Esophagus squamous epithelium (tissue), 5 donors: ENCODE measurements around the gene B4GALNT4. TPM values are rescaled to one million over a fixed set of nuclear protein-coding genes. Genes with fewer than 3 reads are reported as not detected.
"Not testable (repeated sequence)": the region's sequence is repeated elsewhere in the genome, so short reads cannot be mapped to it uniquely, and the experiment has no call there.

ENCODE experiments used
- DNase-seq: peaks from one replicate; lab custom pipeline; 2025; lab: John Stamatoyannopoulos, UW
- H3K27ac ChIP-seq, 4 donors: fragments of 200-600 bp; sonication (generic); one replicate each; pipeline ENCODE4 v1.5.1; 2016 to 2019; ENCODE audit warnings: mild to moderate bottlenecking in 1 of 4
- H3K27me3 ChIP-seq, 4 donors: fragments of 200-600 bp; sonication (generic); 1 replicate in 3 of 4; 2 replicates in 1 of 4; pipeline versions ENCODE4 v1.5.1 to v1.6.0; 2017 to 2021; ENCODE audit warnings: antibody characterized with exemption in 1 of 4
- H3K36me3 ChIP-seq, 3 donors: fragments of 200-600 bp; sonication (generic); one replicate each; pipeline ENCODE4 v1.5.1; 2016 to 2019
- H3K4me1 ChIP-seq, 3 donors: fragments of 200-600 bp; sonication (generic); one replicate each; pipeline ENCODE4 v1.5.1; 2017 to 2019
- H3K4me3 ChIP-seq, 4 donors: fragments of 200-600 bp; sonication (generic); 1 replicate in 3 of 4; 2 replicates in 1 of 4; pipeline ENCODE4 v1.5.1; 2016 to 2019; ENCODE audit warnings: mild to moderate bottlenecking in 2 of 4, moderate library complexity in 1 of 4
- H3K9me3 ChIP-seq, 3 donors: fragments of 200-600 bp; sonication (generic); one replicate each; pipeline ENCODE4 v1.5.1; 2016 to 2019
- POLR2A ChIP-seq, 4 donors: fragments of 450-650 bp; IDR thresholded peaks; one replicate each; pipeline ENCODE4 v1.6.1; 2017; ENCODE audit warnings: antibody characterized with exemption in 4 of 4, mild to moderate bottlenecking in 4 of 4, moderate library complexity in 3 of 4
- WGBS, 2 donors: methylation state at CpG; one replicate each; pipeline ENCODE4 v1.1.5; 2018; 5-methylcytosine and 5-hydroxymethylcytosine counted together
- intact Hi-C: fragments of 100-400 bp; cut with DNase I; formaldehyde crosslinking; loops from one replicate; pipeline ENCODE4 v1.15.0; 2022
- total RNA-seq, 4 donors: library from RNA; depleted of rRNA; stranded (reverse); fragments of >200 nt; gene quantifications; one replicate each; pipeline ENCODE4 v1.1.0, GENCODE V29; 2016
- TF ChIP-seq, protein P1 (sequence below), 6 experiments: fragments of 450-650 bp in 4 of 6; fragments of 200-600 bp in 2 of 6; sonication (generic) in 2 of 6; IDR thresholded peaks; one replicate each; pipeline ENCODE4 v1.5.1; 2016 to 2019; ENCODE audit warnings: antibody characterized with exemption in 6 of 6, mild to moderate bottlenecking in 4 of 6, moderate library complexity in 4 of 6
- donor health status: DM: yes; HTN: yes; CAD: no.

B4GALNT4 gene
- total RNA-seq, 4 donors from 2014 or later = 0.97 to 7.9 (median 3.3) TPM

DNA sequence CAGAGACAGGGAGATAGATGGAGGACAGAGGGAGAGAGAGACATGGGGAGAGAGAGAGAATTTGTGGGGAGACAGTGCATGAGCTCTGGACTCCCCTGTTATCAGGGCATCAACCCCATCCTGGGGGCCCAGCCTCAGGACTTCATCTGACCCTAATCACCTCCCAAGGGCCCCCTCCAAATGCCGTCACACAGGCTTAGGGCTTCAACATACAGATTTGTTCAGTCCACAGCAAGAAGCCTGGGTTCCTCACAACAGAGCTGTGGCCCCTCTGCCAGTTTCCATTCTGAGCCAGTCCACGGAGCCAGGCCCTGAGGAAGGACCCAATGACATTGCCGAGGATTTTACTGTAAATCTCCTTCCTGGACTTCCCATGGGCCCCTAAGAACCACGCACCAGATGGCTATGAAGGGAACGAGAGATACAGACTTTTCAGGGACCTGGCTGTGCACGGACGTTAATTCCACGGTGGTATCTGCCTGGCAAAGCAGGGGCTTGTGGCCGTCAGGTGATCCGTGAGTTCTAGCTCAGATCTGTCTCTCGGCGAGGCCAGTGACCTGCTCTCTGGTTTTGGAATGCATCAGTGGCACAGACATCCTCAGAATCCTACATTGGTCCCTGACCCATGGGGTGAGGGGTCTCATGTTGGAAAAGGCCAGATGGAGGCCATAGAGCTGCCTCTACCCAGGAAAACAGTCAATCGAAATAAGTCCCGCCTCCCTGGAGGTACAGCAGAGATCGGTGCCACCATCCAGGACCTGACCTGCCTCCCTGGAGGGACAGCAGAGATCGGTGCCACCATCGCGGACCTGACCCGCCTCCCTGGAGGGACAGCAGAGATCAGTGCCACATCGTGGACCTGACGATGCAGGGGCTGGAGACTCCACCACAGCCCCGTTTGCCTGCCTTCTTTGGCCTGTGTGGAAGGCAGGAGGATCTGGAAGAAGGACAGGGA is 8.7 kb upstream of the B4GALNT4 start:
- peaks cover 0 to 49% (median 0%) of the 10 kb centered on the region in 4 donors for H3K27me3 ChIP-seq
- peaks cover 10 to 28% (median 12%) of the 10 kb centered on the region in 3 donors for H3K4me1 ChIP-seq
- TF ChIP-seq, protein P1, sequence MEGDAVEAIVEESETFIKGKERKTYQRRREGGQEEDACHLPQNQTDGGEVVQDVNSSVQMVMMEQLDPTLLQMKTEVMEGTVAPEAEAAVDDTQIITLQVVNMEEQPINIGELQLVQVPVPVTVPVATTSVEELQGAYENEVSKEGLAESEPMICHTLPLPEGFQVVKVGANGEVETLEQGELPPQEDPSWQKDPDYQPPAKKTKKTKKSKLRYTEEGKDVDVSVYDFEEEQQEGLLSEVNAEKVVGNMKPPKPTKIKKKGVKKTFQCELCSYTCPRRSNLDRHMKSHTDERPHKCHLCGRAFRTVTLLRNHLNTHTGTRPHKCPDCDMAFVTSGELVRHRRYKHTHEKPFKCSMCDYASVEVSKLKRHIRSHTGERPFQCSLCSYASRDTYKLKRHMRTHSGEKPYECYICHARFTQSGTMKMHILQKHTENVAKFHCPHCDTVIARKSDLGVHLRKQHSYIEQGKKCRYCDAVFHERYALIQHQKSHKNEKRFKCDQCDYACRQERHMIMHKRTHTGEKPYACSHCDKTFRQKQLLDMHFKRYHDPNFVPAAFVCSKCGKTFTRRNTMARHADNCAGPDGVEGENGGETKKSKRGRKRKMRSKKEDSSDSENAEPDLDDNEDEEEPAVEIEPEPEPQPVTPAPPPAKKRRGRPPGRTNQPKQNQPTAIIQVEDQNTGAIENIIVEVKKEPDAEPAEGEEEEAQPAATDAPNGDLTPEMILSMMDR (IDR thresholded peaks at IDR 0.05) = no peak
- no peak for TF ChIP-seq POLR2A (IDR thresholded peaks at IDR 0.05)
- whole genome bisulfite sequencing, 2 donors = 81 to 94% methylated on average over 10 to 16 of the region's 22 CpGs
- no peak overlapping the region for H3K27ac ChIP-seq
- DNase-seq = no peak
- H3K4me3 ChIP-seq = no peak overlapping the region
- no peaks in the 10 kb centered on the region for H3K36me3 ChIP-seq
- H3K9me3 ChIP-seq = peaks cover 0 to 12% (median 0%) of the 10 kb centered on the region in 3 donors
- intact Hi-C loops = loop anchor here (5.0 kb wide), 1 partner anchor 58 kb away; no protein-coding TSS in a partner anchor

DNA sequence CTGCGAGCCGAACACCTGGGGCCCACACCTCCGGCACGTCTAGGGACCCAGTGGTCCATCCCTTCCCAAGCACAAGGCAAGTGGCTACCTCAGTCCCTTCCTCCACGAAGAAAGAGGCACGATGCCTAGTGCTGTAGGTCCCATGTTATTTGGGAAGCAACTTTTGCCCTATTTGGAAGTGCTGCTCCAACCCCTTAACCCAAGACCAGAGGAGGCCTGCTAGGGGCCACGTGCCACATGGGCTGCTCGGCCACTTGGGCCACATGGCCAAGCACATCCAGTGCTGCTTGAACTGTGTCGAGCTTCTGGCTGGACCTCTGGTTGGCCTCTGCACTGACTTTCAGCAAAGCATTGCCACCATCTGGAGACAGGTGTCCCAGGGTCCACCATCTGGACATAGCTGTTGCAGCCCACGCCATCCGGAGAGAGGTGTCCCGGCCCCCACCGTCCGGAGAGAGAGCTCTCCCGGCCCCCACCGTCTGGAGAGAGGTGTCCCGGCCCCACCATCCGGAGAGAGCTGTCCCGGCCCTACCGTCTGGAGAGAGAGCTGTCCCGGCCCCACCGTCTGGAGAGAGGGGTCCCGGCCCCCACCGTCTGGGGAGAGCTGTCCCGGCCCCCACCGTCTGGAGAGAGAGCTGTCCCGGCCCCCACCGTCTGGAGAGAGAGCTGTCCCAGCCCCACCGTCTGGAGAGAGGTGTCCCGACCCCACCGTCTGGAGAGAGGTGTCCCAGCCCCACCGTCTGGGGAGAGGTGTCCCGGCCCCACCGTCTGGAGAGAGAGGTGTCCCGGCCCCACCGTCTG is 6.5 kb upstream of the B4GALNT4 start:
- intact Hi-C loops = loop anchor here (5.0 kb wide), 1 partner anchor 61 kb away; no protein-coding TSS in a partner anchor
- no peak for TF ChIP-seq POLR2A (IDR thresholded peaks at IDR 0.05)
- TF ChIP-seq, protein P1 (IDR thresholded peaks at IDR 0.05) = no peak
- Histone ChIP-seq H3K4me1 (peaks cover 4 to 24% (median 10%) of the 10 kb centered on the region in 3 donors), H3K4me3 (no peak overlapping the region), H3K36me3 (no peaks in the 10 kb centered on the region), H3K27me3 (peaks cover 0 to 70% (median 6%) of the 10 kb centered on the region in 4 donors), H3K27ac (no peak overlapping the region), H3K9me3 (peaks cover 0 to 12% (median 0%) of the 10 kb centered on the region in 3 donors)
- WGBS, 2 donors = 96% methylated on average over 4 of the region's 36 CpGs; no CpG with 5 or more reads in 1 of the 2 donors
- DNase-seq = no peak

DNA sequence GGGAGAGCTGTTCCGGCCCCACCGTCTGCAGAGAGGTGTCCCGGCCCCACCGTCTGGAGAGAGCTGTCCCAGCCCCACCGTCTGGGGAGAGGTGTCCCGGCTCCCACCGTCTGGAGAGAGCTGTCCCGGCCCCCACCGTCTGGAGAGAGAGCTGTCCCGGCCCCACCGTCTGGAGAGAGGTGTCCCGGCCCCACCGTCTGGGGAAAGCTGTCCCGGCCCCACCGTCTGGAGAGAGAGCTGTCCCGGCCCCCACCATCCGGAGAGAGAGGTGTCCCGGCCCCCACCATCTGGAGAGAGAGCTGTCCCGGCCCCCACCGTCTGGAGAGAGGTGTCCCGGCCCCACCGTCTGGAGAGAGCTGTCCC is 5.9 kb upstream of the B4GALNT4 start:
- intact Hi-C loops = loop anchor here (5.0 kb wide), 1 partner anchor 61 kb away; no protein-coding TSS in a partner anchor
- H3K36me3 ChIP-seq, H3K27ac ChIP-seq, DNase-seq, H3K4me3 ChIP-seq: not testable (repeated sequence)
- H3K27me3 ChIP-seq = peaks cover 3 to 70% (median 12%) of the 10 kb centered on the region in 4 donors
- peaks cover 7 to 24% (median 7%) of the 10 kb centered on the region in 3 donors for H3K4me1 ChIP-seq
- no CpG with 5 or more reads among the region's 22 CpGs for WGBS, 2 donors
- H3K9me3 ChIP-seq = peaks cover 0 to 12% (median 0%) of the 10 kb centered on the region in 3 donors

DNA sequence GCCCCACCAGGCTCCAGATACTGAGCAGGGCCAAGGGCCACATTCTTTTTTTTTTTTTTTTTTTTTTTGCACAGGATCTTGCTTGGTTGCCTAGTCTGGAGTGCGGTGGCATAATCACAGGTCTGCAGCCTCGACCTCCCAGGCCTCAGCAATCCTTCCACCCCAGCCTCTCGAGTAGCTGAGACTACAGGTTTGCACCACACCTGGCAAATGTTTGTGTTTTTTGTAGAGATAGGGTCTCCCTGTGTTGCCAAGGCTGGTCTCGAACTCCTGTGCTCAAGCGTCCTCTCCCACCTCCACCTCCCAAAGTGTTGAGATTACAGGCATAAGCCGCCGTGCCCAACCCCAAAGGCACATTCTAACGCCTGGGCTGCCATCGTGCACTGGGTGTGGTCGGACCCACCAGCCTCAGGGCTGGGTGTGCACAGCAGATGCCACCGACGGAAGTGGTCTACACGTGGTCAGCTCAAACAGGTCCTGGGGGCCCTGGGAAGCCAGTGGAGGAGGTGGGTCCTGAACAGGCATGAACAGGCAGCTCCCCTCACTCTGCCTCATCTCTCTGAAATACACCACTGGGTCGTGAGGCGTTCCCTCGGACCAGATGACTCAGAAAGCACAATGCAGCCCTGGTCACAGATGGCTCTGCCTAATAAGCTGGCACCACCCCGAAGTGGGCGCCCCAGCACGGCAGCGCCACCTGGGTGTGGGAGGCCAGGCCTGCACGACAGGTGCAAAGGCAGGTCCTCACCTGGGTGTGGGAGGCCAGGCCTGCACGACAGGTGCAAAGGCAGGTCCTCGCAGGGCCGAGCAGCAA is 5.1 kb upstream of the B4GALNT4 start:
- DNase-seq = no peak

More for the DNA sequence above, 5.1 kb upstream of the B4GALNT4 start:
- peak overlapping the region in 3 of 4 donors; percentile 48 to 68 (median 55) for H3K27ac ChIP-seq
- H3K36me3 ChIP-seq = no peaks in the 10 kb centered on the region
- WGBS, 2 donors = 17 to 76% methylated on average over 1 to 3 of the region's 24 CpGs
- peaks cover 0 to 12% (median 0%) of the 10 kb centered on the region in 3 donors for H3K9me3 ChIP-seq
- TF ChIP-seq POLR2A (IDR thresholded peaks at IDR 0.05) = no peak
- TF ChIP-seq, protein P1 (IDR thresholded peaks at IDR 0.05) = peak; percentile 40 to 91 (median 82)
- peaks cover 11 to 30% (median 13%) of the 10 kb centered on the region in 3 donors for H3K4me1 ChIP-seq
- intact Hi-C loops = loop anchor here (5.0 kb wide), 1 partner anchor 62 kb away; no protein-coding TSS in a partner anchor
- peaks cover 6 to 69% (median 13%) of the 10 kb centered on the region in 4 donors for H3K27me3 ChIP-seq
- H3K4me3 ChIP-seq = peak overlapping the region in 1 of 4 donors; percentile 19
